GM12878 (cell line): ENCODE measurements around the gene HIBCH. TPM values are rescaled to one million over a fixed set of nuclear protein-coding genes. Genes with fewer than 3 reads are reported as not detected.
"Not testable (repeated sequence)": the region's sequence is repeated elsewhere in the genome, so short reads cannot be mapped to it uniquely, and the experiment has no call there.

Experiments
- ATAC-seq: fragments of 200-7000 bp; cut with Tn5 transposase; 3 replicates; pipeline ENCODE4 v1.9.1; 2020; ENCODE audit warnings: mild to moderate bottlenecking, moderate library complexity
- BruUV-seq: library from RNA; stranded (reverse); fragments of 400-500 nt; replicated peaks from 2 replicates; lab custom pipeline; 2021; lab: Mats Ljungman, UMichigan
- CTCF ChIA-PET: fragments of 300-600 bp; sonication (Branson Sonifier 250); formaldehyde crosslinking; extraction: SDS; loops from one replicate; lab custom pipeline; 2021; ENCODE audit warnings: inconsistent platforms; lab: Yijun Ruan, JAX
- POLR2A ChIA-PET: fragments of 350-600 bp; formaldehyde crosslinking; extraction: SDS; loops from one replicate; lab custom pipeline; 2021; ENCODE audit warnings: inconsistent platforms; lab: Charles Lee
- RAD21 ChIA-PET: fragments of 300-600 bp; sonication (Branson Sonifier 250); formaldehyde crosslinking; loops from one replicate; lab custom pipeline; 2023; ENCODE audit warnings: antibody characterized with exemption; ENCODE audit not compliant: unreplicated experiment; lab: Charles Lee
- SMC1A ChIA-PET: fragments of 300-600 bp; sonication (Branson Sonifier 250); formaldehyde crosslinking; loops from one replicate; lab custom pipeline; 2023; ENCODE audit not compliant: unreplicated experiment, uncharacterized antibody; lab: Charles Lee
- DNase-seq: peaks from one replicate; pipeline ENCODE4 v3.0.0-alpha.2; 2011; ENCODE audit warnings: low read depth, low spot score
- FAIRE-seq: peaks from 3 replicates; lab custom pipeline; 2011; peaks lifted over from hg19 to GRCh38; lab: Jason Lieb, UNC
- H2AFZ ChIP-seq: 2 replicates; pipeline ENCODE4 v1.6.0; 2011; ENCODE audit warnings: low read depth, low read length, control low read depth; ENCODE audit not compliant: control insufficient read depth
- H3K27ac ChIP-seq: 2 replicates; pipeline ENCODE4 v1.5.1; 2011; ENCODE audit warnings: control low read depth; ENCODE audit not compliant: control insufficient read depth, insufficient read depth
- H3K27me3 ChIP-seq, 2 experiments: replicated peaks in 1 of 2; 2 replicates each; pipeline versions ENCODE4 v1.6.0 to v1.6.1; 2011; ENCODE audit warnings: low read length in 1 of 2; ENCODE audit not compliant: control insufficient read depth in 2 of 2, insufficient read depth in 2 of 2
- H3K36me3 ChIP-seq, 2 experiments: 2 replicates each; pipeline ENCODE4 v1.5.1; 2011; ENCODE audit warnings: low read length in 1 of 2; ENCODE audit not compliant: control insufficient read depth in 2 of 2, insufficient read depth in 2 of 2
- H3K4me1 ChIP-seq: 2 replicates; pipeline ENCODE4 v1.6.1; 2011; ENCODE audit warnings: mild to moderate bottlenecking, low read length, moderate library complexity, mixed read lengths; ENCODE audit not compliant: control insufficient read depth, insufficient read depth
- H3K4me2 ChIP-seq: 2 replicates; pipeline ENCODE4 v1.6.0; 2011; ENCODE audit warnings: control low read depth; ENCODE audit not compliant: control insufficient read depth, insufficient read depth
- H3K4me3 ChIP-seq: fragments of 200-600 bp; sonication (generic); 2 replicates; pipeline ENCODE4 v1.5.1; 2016
- H3K79me2 ChIP-seq: 2 replicates; pipeline ENCODE4 v1.6.0; 2011; ENCODE audit warnings: low read length; ENCODE audit not compliant: control insufficient read depth, insufficient read depth
- H3K9ac ChIP-seq: 2 replicates; pipeline ENCODE4 v1.8.0; 2011; ENCODE audit warnings: low read length, control low read depth, mixed read lengths; ENCODE audit not compliant: control insufficient read depth, insufficient read depth
- H3K9me3 ChIP-seq: replicated peaks from 3 replicates; pipeline ENCODE4 v1.5.1; 2011; ENCODE audit warnings: mild to moderate bottlenecking, low read length; ENCODE audit not compliant: control insufficient read depth, insufficient read depth
- H4K20me1 ChIP-seq: 2 replicates; pipeline ENCODE4 v1.6.0; 2011; ENCODE audit not compliant: control insufficient read depth, insufficient read depth
- ATF7 ChIP-seq: fragments of 450-650 bp; IDR thresholded peaks from 2 replicates; pipeline ENCODE4 v1.6.1; 2016; ENCODE audit warnings: low read depth, mild to moderate bottlenecking
- BCL11A ChIP-seq: IDR thresholded peaks from 2 replicates; pipeline ENCODE4 v1.6.1; 2011; ENCODE audit warnings: low read depth, low read length
- BCL3 ChIP-seq: IDR thresholded peaks from 2 replicates; pipeline ENCODE4 v1.6.1; 2011; ENCODE audit warnings: borderline replicate concordance, low read depth, mild to moderate bottlenecking, moderate library complexity, low read length; ENCODE audit not compliant: insufficient read depth, poor library complexity, severe bottlenecking
- DPF2 ChIP-seq: fragments of 450-650 bp; IDR thresholded peaks from 2 replicates; pipeline ENCODE4 v1.6.1; 2017; ENCODE audit warnings: mild to moderate bottlenecking
- EP300 ChIP-seq, 2 experiments: fragments of 150-350 bp in 1 of 2; IDR thresholded peaks; 2 replicates each; pipeline ENCODE4 v1.6.1; 2011 to 2012; ENCODE audit warnings: low read depth in 2 of 2, low read length in 2 of 2, borderline replicate concordance in 1 of 2, improper control_type of control experiment in 1 of 2, inconsistent platforms in 1 of 2; ENCODE audit not compliant: control insufficient read depth in 1 of 2
- GATAD2B ChIP-seq: fragments of 450-650 bp; conservative IDR thresholded peaks from 2 replicates; pipeline ENCODE4 v1.6.1; 2017; ENCODE audit warnings: low read depth, mild to moderate bottlenecking, moderate library complexity
- HCFC1 ChIP-seq: fragments of 150-350 bp; IDR thresholded peaks from 2 replicates; pipeline ENCODE4 v1.6.1; 2014; ENCODE audit warnings: low read length
- HDGF ChIP-seq: fragments of 450-650 bp; IDR thresholded peaks from 2 replicates; pipeline ENCODE4 v1.6.1; 2016; ENCODE audit warnings: antibody characterized with exemption
- IKZF1 ChIP-seq: fragments of 450-650 bp; conservative IDR thresholded peaks from 2 replicates; pipeline ENCODE4 v1.6.1; 2017; ENCODE audit warnings: antibody characterized with exemption, mild to moderate bottlenecking
- IKZF2 ChIP-seq, 2 experiments: fragments of 450-650 bp; IDR thresholded peaks; 2 replicates each; pipeline ENCODE4 v1.6.1; 2017; ENCODE audit warnings: mild to moderate bottlenecking in 2 of 2, moderate library complexity in 2 of 2
- KLF5 ChIP-seq: fragments of 450-650 bp; IDR thresholded peaks from 2 replicates; pipeline ENCODE4 v1.6.1; 2014; ENCODE audit warnings: mild to moderate bottlenecking; ENCODE audit not compliant: partially characterized antibody
- NFIC ChIP-seq: IDR thresholded peaks from 2 replicates; pipeline ENCODE4 v1.6.1; 2012; ENCODE audit warnings: low read depth, mild to moderate bottlenecking, inconsistent platforms, low read length, moderate library complexity
- RAD21 ChIP-seq: IDR thresholded peaks from 2 replicates; pipeline ENCODE4 v1.6.1; 2011; ENCODE audit warnings: mild to moderate bottlenecking, low read depth, low read length, moderate library complexity; ENCODE audit not compliant: insufficient read depth
- RBBP5 ChIP-seq: fragments of 200-600 bp; sonication (generic); conservative IDR thresholded peaks from 2 replicates; pipeline ENCODE4 v1.6.1; 2016
- SKIL ChIP-seq: fragments of 450-650 bp; IDR thresholded peaks from 2 replicates; pipeline ENCODE4 v1.6.1; 2017; ENCODE audit warnings: mild to moderate bottlenecking, low read depth, inconsistent platforms; ENCODE audit not compliant: poor library complexity, severe bottlenecking
- SMAD1 ChIP-seq: fragments of 450-650 bp; IDR thresholded peaks from 2 replicates; pipeline ENCODE4 v1.6.1; 2018; ENCODE audit warnings: mild to moderate bottlenecking, low read depth; ENCODE audit not compliant: partially characterized antibody
- SPI1 ChIP-seq: IDR thresholded peaks from 2 replicates; pipeline ENCODE4 v1.6.1; 2011; ENCODE audit warnings: low read depth, mild to moderate bottlenecking, low read length, moderate library complexity, borderline replicate concordance; ENCODE audit not compliant: insufficient read depth
- WGBS: methylation state at CpG from one replicate; pipeline ENCODE4 v1.1.6; 2016; ENCODE audit warnings: low lambda C conversion rate; ENCODE audit not compliant: insufficient replicate concordance, insufficient coverage; ENCODE audit errors: missing lambda C conversion rate; 5-methylcytosine and 5-hydroxymethylcytosine counted together
- in situ Hi-C: fragments of 300-500 bp; cut with MboI; formaldehyde crosslinking; loops from 9 replicates; pipeline ENCODE4 v1.14.3; 2018; ENCODE audit warnings: mixed read lengths
- intact Hi-C: fragments of 100-400 bp; cut with micrococcal nuclease; formaldehyde crosslinking; loops from one replicate; pipeline ENCODE4 v1.14.2; 2022; ENCODE audit not compliant: unreplicated experiment
- polyA plus RNA-seq, 11 experiments: library from polyadenylated mRNA; depleted of rRNA in 4 of 11; unstranded in 6 of 11; stranded (reverse) in 5 of 11; fragments of >200 nt; fragmentation: Nextera tagmentation in 4 of 11; fragmentation: Illumina TruSeq in 1 of 11; extraction: Ambion mirVana in 4 of 11; extraction: Trizol in 1 of 11; gene quantifications; 1 replicate in 1 of 11; 2 replicates in 10 of 11; pipeline versions ENCODE4 v1.2.1 to v1.2.3, GENCODE V29; 2011 to 2016; ENCODE audit warnings: inconsistent platforms in 2 of 11, missing spikeins in 2 of 11, low read depth in 1 of 11
- total RNA-seq, 4 experiments: library from RNA; depleted of rRNA in 3 of 4; stranded (reverse); fragments of >200 nt in 3 of 4; fragmentation: Illumina TruSeq in 1 of 4; extraction: Trizol in 1 of 4; gene quantifications; 2 replicates each; pipeline versions ENCODE4 v1.2.1 to v1.2.3, GENCODE V29; 2013 to 2021

The HIBCH gene
- total and polyA plus RNA-seq, 10 of the 15 experiments (the other 5 are each of a cell fraction or from before 2014, with no cell fraction given) = 22.3 to 81.0 (median 37.4) TPM

- no peak for TF ChIP-seq BCL3
- no peak for TF ChIP-seq RAD21
- no peak for TF ChIP-seq HCFC1
- TF ChIP-seq KLF5 = no peak
- no peak for TF ChIP-seq RBBP5
- no peak for TF ChIP-seq NFIC
- no peak for TF ChIP-seq SMAD1
Measured at GRCh38 chr2:190360561-190360960, 40.9 kb upstream of the HIBCH start (continued).

GRCh38 chr2:190358655-190359448 is 39.2 kb upstream of the HIBCH start:
- WGBS = 67% methylated on average over 8 of the region's 8 CpGs
- DNase-seq, FAIRE-seq, H3K4me3 ChIP-seq, intact Hi-C loops, H3K4me1 ChIP-seq, H3K4me2 ChIP-seq, BruUV-seq, H3K9ac ChIP-seq, H3K27me3 ChIP-seq, H3K79me2 ChIP-seq, in situ Hi-C loops, H3K36me3 ChIP-seq, H4K20me1 ChIP-seq, H3K9me3 ChIP-seq, H3K27ac ChIP-seq: not testable (repeated sequence)
- POLR2A ChIA-PET = interaction anchor here (0.6 to 4.0 kb wide), 4 partner anchors 15 to 632 kb away, joined by 3 to 19 read pairs (median 9); partner anchors contain the start of genes HIBCH and INPP1
- RAD21 ChIA-PET = interaction anchor here (0.9 to 4.0 kb wide), 5 partner anchors 14 to 318 kb away, joined by 3 to 36 read pairs (median 3); partner anchors contain the start of gene INPP1
- peak; percentile 78 for ATAC-seq
- SMC1A ChIA-PET = interaction anchor here (0.6 to 4.3 kb wide), 10 partner anchors 8 to 456 kb away, joined by 3 to 44 read pairs (median 3); partner anchors contain the start of gene INPP1
- CTCF ChIA-PET = interaction anchor here (1.0 to 4.8 kb wide), 5 partner anchors 13 to 203 kb away, joined by 3 to 48 read pairs (median 3); partner anchors contain the start of gene INPP1
- H2AFZ ChIP-seq = peak overlapping the region; percentile 66
- TF ChIP-seq SPI1 (peak; percentile 36; the same call in 1 of the 2 replicates), IKZF2 (IDR thresholded peaks at IDR 0.05) (peak; percentile 63 to 74; a peak in 2 of 4 replicates), EP300 (IDR thresholded peaks at IDR 0.05; ENCODE audit: borderline replicate concordance in 1 of 2, control insufficient read depth in 1 of 2, low read depth in 2 of 2, low read length in 2 of 2) (peak in 1 of 2 experiments; percentile 62; a peak in 1 of 4 replicates), SKIL (peak; percentile 43), GATAD2B (peak; percentile 27; the same call in 1 of the 2 replicates), BCL11A (peak; percentile 30; the same call in 1 of the 2 replicates), ATF7 (peak; percentile 55; the same call in 1 of the 2 replicates), IKZF1 (peak; percentile 66), HDGF (0 out of 2 replicates have a peak, but pooled peaks have one; percentile 47), DPF2 (peak; percentile 47; the same call in 1 of the 2 replicates)
